Esophagus muscularis mucosa (tissue), 4 donors: ENCODE measurements around the gene CD40. TPM values are rescaled to one million over a fixed set of nuclear protein-coding genes. Genes with fewer than 3 reads are reported as not detected.

Experiments
- DNase-seq: peaks from one replicate; pipeline ENCODE4 v3.0.0-alpha.2; 2017; ENCODE audit errors: extremely low spot score
- H3K27ac ChIP-seq, 4 donors: fragments of 200-600 bp; sonication (generic); replicated peaks in 1 of 4; 1 replicate in 3 of 4; 2 replicates in 1 of 4; pipeline ENCODE4 v1.5.1; 2016 to 2019; ENCODE audit warnings: mild to moderate bottlenecking in 1 of 4
- H3K27me3 ChIP-seq, 4 donors: fragments of 200-600 bp; sonication (generic); one replicate each; pipeline versions ENCODE4 v1.5.1 to v1.6.0; 2016 to 2019
- H3K36me3 ChIP-seq, 4 donors: fragments of 200-600 bp; sonication (generic); one replicate each; pipeline ENCODE4 v1.5.1; 2016 to 2019
- H3K4me1 ChIP-seq, 4 donors: fragments of 200-600 bp; sonication (generic); one replicate each; pipeline ENCODE4 v1.5.1; 2016 to 2019
- H3K4me3 ChIP-seq, 4 donors: fragments of 200-600 bp; sonication (generic); 1 replicate in 2 of 4; 2 replicates in 2 of 4; pipeline ENCODE4 v1.5.1; 2016 to 2019; ENCODE audit warnings: mild to moderate bottlenecking in 4 of 4, moderate library complexity in 1 of 4
- H3K9me3 ChIP-seq, 4 donors: fragments of 200-600 bp; sonication (generic); 1 replicate in 3 of 4; 2 replicates in 1 of 4; pipeline ENCODE4 v1.5.1; 2016 to 2019
- CTCF ChIP-seq, 3 experiments: fragments of 200-600 bp in 2 of 3; fragments of 450-650 bp in 1 of 3; sonication (generic) in 2 of 3; IDR thresholded peaks; one replicate each; pipeline ENCODE4 v1.5.1; 2017 to 2019; ENCODE audit warnings: antibody characterized with exemption in 3 of 3, mild to moderate bottlenecking in 2 of 3, moderate library complexity in 1 of 3
- EP300 ChIP-seq: sonication (generic); formaldehyde crosslinking; IDR thresholded peaks from one replicate; pipeline ENCODE4 v1.6.1; 2017; ENCODE audit warnings: antibody characterized with exemption
- POLR2A ChIP-seq: fragments of 450-650 bp; IDR thresholded peaks from one replicate; pipeline ENCODE4 v1.6.1; 2017; ENCODE audit warnings: antibody characterized with exemption, moderate library complexity, mild to moderate bottlenecking, low read depth
- POLR2AphosphoS5 ChIP-seq, 2 donors: sonication (generic); formaldehyde crosslinking; IDR thresholded peaks; one replicate each; pipeline ENCODE4 v1.6.1; 2017; ENCODE audit warnings: antibody characterized with exemption in 2 of 2
- WGBS: methylation state at CpG from one replicate; pipeline ENCODE4 v1.1.5; 2018; 5-methylcytosine and 5-hydroxymethylcytosine counted together
- intact Hi-C: fragments of 100-400 bp; cut with DNase I; formaldehyde crosslinking; loops from one replicate; pipeline ENCODE4 v1.15.1; 2023
- total RNA-seq, 4 donors: library from RNA; depleted of rRNA; stranded (reverse); fragments of >200 nt; gene quantifications; one replicate each; pipeline versions ENCODE4 v1.1.0 to v1.2.1, GENCODE V29; 2016

Gene CD40
- total RNA-seq, 4 donors from 2014 or later, result 10.0 to 21.6 (median 16.9) TPM

DNA sequence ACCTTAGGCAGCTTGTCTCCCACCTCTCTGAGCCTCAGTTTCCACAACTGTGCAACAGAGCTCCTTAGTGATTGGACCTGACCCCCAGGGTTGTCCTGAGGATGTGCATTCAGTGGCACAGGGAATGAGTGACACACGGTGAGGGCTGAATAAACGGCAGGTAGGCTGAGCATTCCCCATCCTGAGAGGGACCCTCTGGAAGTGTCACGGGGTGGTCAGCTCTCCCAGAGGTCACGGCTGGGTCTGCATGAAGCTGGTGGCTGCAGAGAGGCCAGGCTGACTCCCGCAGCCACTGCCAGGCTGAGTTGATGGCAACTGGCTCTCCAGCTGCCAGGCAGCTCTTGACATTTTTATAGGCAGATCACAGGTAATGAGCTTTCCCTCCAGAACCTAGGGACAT lies 42.5 kb downstream of the CD40 start:
- H3K36me3 ChIP-seq, result no peaks in the 10 kb centered on the region
- H3K9me3 ChIP-seq, result no peaks in the 10 kb centered on the region
- no peak overlapping the region for H3K4me3 ChIP-seq
- peaks cover 0 to 93% (median 6%) of the 10 kb centered on the region in 4 donors for H3K27me3 ChIP-seq
- H3K4me1 ChIP-seq, result no peaks in the 10 kb centered on the region
- intact Hi-C loops, result no loop called here
- DNase-seq, result no peak
- WGBS, result 54% methylated on average over 3 of the region's 5 CpGs
- no peak overlapping the region for H3K27ac ChIP-seq
- TF ChIP-seq CTCF (IDR thresholded peaks at IDR 0.05), result no peak
- no peak for TF ChIP-seq POLR2AphosphoS5 (IDR thresholded peaks at IDR 0.05)
- no peak for TF ChIP-seq EP300
- no peak for TF ChIP-seq POLR2A

GRCh38 chr20:46161921-46162320 lies 43.8 kb downstream of the CD40 start:
- H3K27me3 ChIP-seq, result peaks cover 0 to 94% (median 3%) of the 10 kb centered on the region in 4 donors
- intact Hi-C loops, result no loop called here
- no peaks in the 10 kb centered on the region for H3K9me3 ChIP-seq
- H3K36me3 ChIP-seq, result no peaks in the 10 kb centered on the region
- 83% methylated on average over 1 of the region's 1 CpG for WGBS
- DNase-seq, result no peak
- TF ChIP-seq POLR2AphosphoS5 (IDR thresholded peaks at IDR 0.05) (no peak), CTCF (IDR thresholded peaks at IDR 0.05) (no peak), EP300 (no peak), POLR2A (no peak)
- no peak overlapping the region for H3K4me3 ChIP-seq
- no peak overlapping the region for H3K27ac ChIP-seq
- no peaks in the 10 kb centered on the region for H3K4me1 ChIP-seq

GRCh38 chr20:46164254-46164653 lies 46.1 kb downstream of the CD40 start:
- no peaks in the 10 kb centered on the region for H3K4me1 ChIP-seq
- H3K9me3 ChIP-seq, result no peaks in the 10 kb centered on the region
- H3K27ac ChIP-seq, result no peak overlapping the region
- H3K4me3 ChIP-seq, result no peak overlapping the region
- peaks cover 0 to 94% (median 0%) of the 10 kb centered on the region in 4 donors for H3K27me3 ChIP-seq
- no peaks in the 10 kb centered on the region for H3K36me3 ChIP-seq
- intact Hi-C loops, result no loop called here
- no peak for TF ChIP-seq EP300
- TF ChIP-seq CTCF (IDR thresholded peaks at IDR 0.05), result no peak
- no peak for TF ChIP-seq POLR2A
- no peak for TF ChIP-seq POLR2AphosphoS5 (IDR thresholded peaks at IDR 0.05)
- DNase-seq, result no peak
- 68% methylated on average over 7 of the region's 7 CpGs for WGBS

DNA sequence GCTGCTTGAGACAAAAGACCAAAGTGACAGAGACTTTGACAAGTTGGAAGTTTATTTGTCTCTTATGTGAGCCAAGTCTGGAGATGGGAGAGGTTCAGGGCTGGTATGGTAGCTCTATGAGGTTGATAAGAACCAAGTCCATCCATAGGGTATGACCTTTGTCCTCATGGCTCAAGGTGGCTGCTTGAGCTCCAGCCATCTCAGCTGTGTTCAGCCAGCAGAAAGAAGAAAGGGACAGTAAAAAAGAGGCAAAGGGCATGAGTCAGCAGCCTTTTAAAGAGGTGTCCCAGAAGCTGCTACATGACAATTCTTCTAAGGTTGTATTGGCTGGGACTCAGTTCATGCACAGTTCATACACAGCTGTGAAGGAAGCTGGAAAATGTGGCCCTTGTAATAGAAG lies 49.0 kb downstream of the CD40 start:
- no peak for TF ChIP-seq CTCF (IDR thresholded peaks at IDR 0.05)
- TF ChIP-seq EP300, result no peak
- TF ChIP-seq POLR2AphosphoS5 (IDR thresholded peaks at IDR 0.05), result no peak
- TF ChIP-seq POLR2A, result no peak
- H3K27ac ChIP-seq, result no peak overlapping the region
- no peak overlapping the region for H3K4me3 ChIP-seq
- no peaks in the 10 kb centered on the region for H3K9me3 ChIP-seq
- no peak for DNase-seq
- H3K27me3 ChIP-seq, result peaks cover 0 to 91% (median under 1%) of the 10 kb centered on the region in 4 donors
- H3K36me3 ChIP-seq, result no peaks in the 10 kb centered on the region
- H3K4me1 ChIP-seq, result no peaks in the 10 kb centered on the region
- intact Hi-C loops, result no loop called here

DNA sequence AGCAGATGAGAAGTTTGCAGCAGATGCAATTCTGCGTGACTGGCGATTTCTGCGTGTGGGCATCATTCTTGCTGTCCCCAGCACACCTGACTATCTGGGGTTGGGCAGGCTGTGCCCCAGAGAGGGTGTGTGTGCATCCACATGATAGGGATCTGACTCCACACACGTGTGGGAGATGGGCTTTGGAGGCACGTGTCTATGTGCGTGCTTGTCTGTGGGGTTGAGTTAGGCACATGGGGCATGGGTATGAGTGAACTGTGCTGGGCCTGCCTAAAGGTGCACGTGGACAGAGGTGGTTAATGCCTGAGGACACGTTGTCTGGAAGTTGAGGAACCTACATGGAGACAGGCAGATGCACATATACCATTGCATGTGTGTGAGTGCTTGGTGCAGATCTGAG lies 50.3 kb downstream of the CD40 start:
- Histone ChIP-seq H3K4me3 (no peak overlapping the region), H3K27ac (no peak overlapping the region), H3K36me3 (no peaks in the 10 kb centered on the region), H3K4me1 (no peaks in the 10 kb centered on the region), H3K27me3 (peaks cover 0 to 93% (median 5%) of the 10 kb centered on the region in 4 donors), H3K9me3 (no peaks in the 10 kb centered on the region)
- intact Hi-C loops, result no loop called here
- no peak for DNase-seq
- TF ChIP-seq POLR2AphosphoS5 (IDR thresholded peaks at IDR 0.05) (no peak), EP300 (no peak), CTCF (IDR thresholded peaks at IDR 0.05) (no peak), POLR2A (no peak)
- 61% methylated on average over 8 of the region's 8 CpGs for WGBS
